Liver (tissue), 9 donors: Measurements from ENCODE around the gene CLIC1. TPM values are rescaled to one million over a fixed set of nuclear protein-coding genes. Genes with fewer than 3 reads are reported as not detected.

ENCODE experiments used
- DNase-seq: peaks from one replicate; pipeline ENCODE4 v3.0.0-alpha.2; 2017; ENCODE audit warnings: low spot score
- H3K27ac ChIP-seq, 2 donors: one replicate each; pipeline ENCODE4 v1.7.0; 2013; ENCODE audit warnings: inconsistent platforms in 2 of 2, low read length in 2 of 2, control low read depth in 1 of 2, low read depth in 1 of 2, mild to moderate bottlenecking in 1 of 2
- H3K27me3 ChIP-seq, 4 donors: one replicate each; pipeline versions ENCODE4 v1.6.1 to v1.7.0; 2013; ENCODE audit warnings: low read length in 3 of 4, inconsistent platforms in 1 of 4, mild to moderate bottlenecking in 1 of 4, moderate library complexity in 1 of 4; ENCODE audit not compliant: control insufficient read depth in 4 of 4, insufficient read depth in 4 of 4
- H3K36me3 ChIP-seq, 4 donors: one replicate each; pipeline versions ENCODE4 v1.6.1 to v1.7.0; 2013; ENCODE audit warnings: low read length in 3 of 4, mild to moderate bottlenecking in 3 of 4, low read depth in 1 of 4, moderate library complexity in 1 of 4; ENCODE audit not compliant: control insufficient read depth in 4 of 4, insufficient read depth in 3 of 4
- H3K4me1 ChIP-seq, 4 donors: one replicate each; pipeline versions ENCODE4 v1.6.1 to v1.7.0; 2013; ENCODE audit warnings: low read length in 3 of 4, mild to moderate bottlenecking in 3 of 4, moderate library complexity in 1 of 4; ENCODE audit not compliant: control insufficient read depth in 4 of 4, insufficient read depth in 4 of 4
- H3K4me3 ChIP-seq, 3 donors: one replicate each; pipeline versions ENCODE4 v1.6.1 to v1.7.0; 2013; ENCODE audit warnings: low read length in 3 of 3, control low read depth in 1 of 3, low read depth in 1 of 3, mild to moderate bottlenecking in 1 of 3
- H3K9ac ChIP-seq, 2 donors: one replicate each; pipeline ENCODE4 v1.7.0; 2013; ENCODE audit warnings: low read length in 2 of 2, mild to moderate bottlenecking in 2 of 2, moderate library complexity in 2 of 2, control low read depth in 1 of 2, low read depth in 1 of 2
- H3K9me3 ChIP-seq, 4 donors: one replicate each; pipeline versions ENCODE4 v1.6.1 to v1.7.0; 2013; ENCODE audit warnings: low read length in 3 of 4; ENCODE audit not compliant: control insufficient read depth in 4 of 4
- EGR1 ChIP-seq, 2 donors: IDR thresholded peaks; 2 replicates each; pipeline ENCODE4 v1.6.1; 2016 to 2018; ENCODE audit warnings: antibody characterized with exemption in 2 of 2, low read depth in 2 of 2
- FOXA1 ChIP-seq: IDR thresholded peaks from 2 replicates; pipeline ENCODE4 v1.6.1; 2016; ENCODE audit warnings: antibody characterized with exemption
- FOXA2 ChIP-seq: IDR thresholded peaks from 2 replicates; pipeline ENCODE4 v1.6.1; 2016; ENCODE audit warnings: antibody characterized with exemption
- GABPA ChIP-seq, 2 donors: IDR thresholded peaks in 1 of 2; conservative IDR thresholded peaks in 1 of 2; 2 replicates each; pipeline ENCODE4 v1.6.1; 2016; ENCODE audit warnings: antibody characterized with exemption in 2 of 2, mild to moderate bottlenecking in 1 of 2, moderate library complexity in 1 of 2
- HNF4A ChIP-seq, 2 donors: conservative IDR thresholded peaks; 2 replicates each; pipeline ENCODE4 v1.6.1; 2016; ENCODE audit warnings: antibody characterized with exemption in 2 of 2, mild to moderate bottlenecking in 2 of 2
- HNF4G ChIP-seq: IDR thresholded peaks from 2 replicates; pipeline ENCODE4 v1.6.1; 2016; ENCODE audit warnings: antibody characterized with exemption
- JUND ChIP-seq, 2 donors: IDR thresholded peaks; 2 replicates each; pipeline ENCODE4 v1.6.1; 2016; ENCODE audit warnings: antibody characterized with exemption in 2 of 2
- NR2F2 ChIP-seq: IDR thresholded peaks from 2 replicates; pipeline ENCODE4 v1.6.1; 2016; ENCODE audit warnings: antibody characterized with exemption
- RAD21 ChIP-seq, 2 donors: IDR thresholded peaks; 2 replicates each; pipeline ENCODE4 v1.6.1; 2016; ENCODE audit warnings: antibody characterized with exemption in 2 of 2, mild to moderate bottlenecking in 2 of 2
- RXRA ChIP-seq, 2 donors: IDR thresholded peaks; 2 replicates each; pipeline ENCODE4 v1.6.1; 2017 to 2018; ENCODE audit warnings: antibody characterized with exemption in 2 of 2, mild to moderate bottlenecking in 1 of 2
- SP1 ChIP-seq: IDR thresholded peaks from 2 replicates; pipeline ENCODE4 v1.6.1; 2018; ENCODE audit warnings: antibody characterized with exemption, mild to moderate bottlenecking
- TAF1 ChIP-seq: conservative IDR thresholded peaks from 2 replicates; pipeline ENCODE4 v1.6.1; 2016; ENCODE audit warnings: antibody characterized with exemption, mild to moderate bottlenecking
- YY1 ChIP-seq: IDR thresholded peaks from 2 replicates; pipeline ENCODE4 v1.6.1; 2016; ENCODE audit warnings: antibody characterized with exemption, mild to moderate bottlenecking
- WGBS: extraction: QIAGEN DNeasy Blood & Tissue Kit; methylation state at CpG from one replicate; pipeline ENCODE4 v1.1.7; 2013; 5-methylcytosine and 5-hydroxymethylcytosine counted together
- polyA plus RNA-seq, 2 donors: library from polyadenylated mRNA; stranded (reverse) in 1 of 2; unstranded in 1 of 2; fragments of 200-250 nt in 1 of 2; fragments of >200 nt in 1 of 2; fragmentation: Nextera tagmentation in 1 of 2; extraction: Ambion mirVana in 1 of 2; gene quantifications; one replicate each; pipeline versions ENCODE4 v1.2.1 to v1.2.3, GENCODE V29; 2013 to 2015
- total RNA-seq, 2 donors: library from RNA; depleted of rRNA; stranded (reverse); fragments of >200 nt; gene quantifications; one replicate each; pipeline ENCODE4 v1.2.3, GENCODE V29; 2014
- TF ChIP-seq, protein P1 (sequence below): fragments of 150-350 bp; IDR thresholded peaks from 2 replicates; pipeline ENCODE4 v1.5.1; 2017; ENCODE audit warnings: improper control_type of control experiment, low read depth, low read length; ENCODE audit not compliant: missing input control
- TF ChIP-seq, protein P2 (sequence below): IDR thresholded peaks from 2 replicates; pipeline ENCODE4 v1.6.1; 2016; ENCODE audit warnings: antibody characterized with exemption
- TF ChIP-seq, protein P3 (sequence below): IDR thresholded peaks from 2 replicates; pipeline ENCODE4 v1.6.1; 2016; ENCODE audit warnings: antibody characterized with exemption
- TF ChIP-seq, protein P4 (sequence below): IDR thresholded peaks from 2 replicates; pipeline ENCODE4 v1.6.1; 2016; ENCODE audit warnings: antibody characterized with exemption, mild to moderate bottlenecking
- TF ChIP-seq, protein P5 (sequence below): IDR thresholded peaks from 2 replicates; pipeline ENCODE4 v1.6.1; 2016; ENCODE audit warnings: antibody characterized with exemption
- donor health status: healthy.
- donor health status: healthy.
- donor health status: healthy.
- donor health status: healthy.
- donor health status: healthy.

CLIC1 gene
- total and polyA plus RNA-seq, 4 donors = 56.5 to 124 (median 64.5) TPM

DNA sequence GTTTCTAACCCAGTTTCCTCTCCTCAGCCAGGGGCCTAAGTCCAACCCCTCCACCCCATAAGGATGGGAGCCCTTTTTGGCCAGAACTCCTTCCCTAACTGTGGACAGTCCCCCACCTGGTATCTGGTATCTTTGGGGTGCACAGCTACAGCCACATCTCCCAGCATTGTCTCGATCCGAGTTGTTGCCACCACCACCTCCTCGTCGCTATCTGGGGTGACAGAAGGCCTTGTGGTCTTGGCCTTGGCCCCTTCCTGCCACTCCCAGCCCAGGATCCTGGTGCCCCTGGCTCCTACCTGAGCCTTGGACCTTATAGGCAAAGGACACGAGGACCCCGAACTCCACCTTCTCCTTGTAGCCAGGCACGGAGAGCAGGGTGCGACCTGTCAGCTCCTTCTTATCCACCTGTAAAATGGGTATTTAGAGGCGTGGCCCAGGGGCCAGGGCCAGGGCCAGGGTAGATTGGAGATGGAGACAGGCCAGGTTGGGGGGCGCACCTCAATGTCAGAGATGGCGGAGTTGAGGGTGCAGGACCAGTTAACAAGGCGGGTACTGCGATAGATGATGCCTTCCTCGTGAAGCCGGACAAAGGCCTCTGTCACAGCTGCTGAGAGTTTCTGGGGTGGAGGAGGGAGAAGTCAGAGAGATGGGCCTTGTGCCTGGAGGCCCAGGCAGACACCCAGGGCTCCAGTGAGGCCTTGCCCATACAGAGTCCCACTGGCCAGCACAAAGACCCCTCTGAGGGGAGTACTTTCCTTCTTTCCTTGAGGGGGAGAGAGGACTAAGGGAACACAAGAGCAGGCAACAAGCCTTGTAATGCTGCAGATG, 48.0 kb upstream of the CLIC1 start (continued):
- TF ChIP-seq, protein P1, sequence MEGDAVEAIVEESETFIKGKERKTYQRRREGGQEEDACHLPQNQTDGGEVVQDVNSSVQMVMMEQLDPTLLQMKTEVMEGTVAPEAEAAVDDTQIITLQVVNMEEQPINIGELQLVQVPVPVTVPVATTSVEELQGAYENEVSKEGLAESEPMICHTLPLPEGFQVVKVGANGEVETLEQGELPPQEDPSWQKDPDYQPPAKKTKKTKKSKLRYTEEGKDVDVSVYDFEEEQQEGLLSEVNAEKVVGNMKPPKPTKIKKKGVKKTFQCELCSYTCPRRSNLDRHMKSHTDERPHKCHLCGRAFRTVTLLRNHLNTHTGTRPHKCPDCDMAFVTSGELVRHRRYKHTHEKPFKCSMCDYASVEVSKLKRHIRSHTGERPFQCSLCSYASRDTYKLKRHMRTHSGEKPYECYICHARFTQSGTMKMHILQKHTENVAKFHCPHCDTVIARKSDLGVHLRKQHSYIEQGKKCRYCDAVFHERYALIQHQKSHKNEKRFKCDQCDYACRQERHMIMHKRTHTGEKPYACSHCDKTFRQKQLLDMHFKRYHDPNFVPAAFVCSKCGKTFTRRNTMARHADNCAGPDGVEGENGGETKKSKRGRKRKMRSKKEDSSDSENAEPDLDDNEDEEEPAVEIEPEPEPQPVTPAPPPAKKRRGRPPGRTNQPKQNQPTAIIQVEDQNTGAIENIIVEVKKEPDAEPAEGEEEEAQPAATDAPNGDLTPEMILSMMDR = no peak
- no peak for TF ChIP-seq HNF4G
- no peak for TF ChIP-seq RAD21 (IDR thresholded peaks at IDR 0.05)
- TF ChIP-seq NR2F2 = no peak
- no peak for TF ChIP-seq JUND (IDR thresholded peaks at IDR 0.05)
- TF ChIP-seq TAF1 = no peak
- TF ChIP-seq, protein P2, sequence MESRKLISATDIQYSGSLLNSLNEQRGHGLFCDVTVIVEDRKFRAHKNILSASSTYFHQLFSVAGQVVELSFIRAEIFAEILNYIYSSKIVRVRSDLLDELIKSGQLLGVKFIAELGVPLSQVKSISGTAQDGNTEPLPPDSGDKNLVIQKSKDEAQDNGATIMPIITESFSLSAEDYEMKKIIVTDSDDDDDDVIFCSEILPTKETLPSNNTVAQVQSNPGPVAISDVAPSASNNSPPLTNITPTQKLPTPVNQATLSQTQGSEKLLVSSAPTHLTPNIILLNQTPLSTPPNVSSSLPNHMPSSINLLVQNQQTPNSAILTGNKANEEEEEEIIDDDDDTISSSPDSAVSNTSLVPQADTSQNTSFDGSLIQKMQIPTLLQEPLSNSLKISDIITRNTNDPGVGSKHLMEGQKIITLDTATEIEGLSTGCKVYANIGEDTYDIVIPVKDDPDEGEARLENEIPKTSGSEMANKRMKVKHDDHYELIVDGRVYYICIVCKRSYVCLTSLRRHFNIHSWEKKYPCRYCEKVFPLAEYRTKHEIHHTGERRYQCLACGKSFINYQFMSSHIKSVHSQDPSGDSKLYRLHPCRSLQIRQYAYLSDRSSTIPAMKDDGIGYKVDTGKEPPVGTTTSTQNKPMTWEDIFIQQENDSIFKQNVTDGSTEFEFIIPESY = no peak

DNA sequence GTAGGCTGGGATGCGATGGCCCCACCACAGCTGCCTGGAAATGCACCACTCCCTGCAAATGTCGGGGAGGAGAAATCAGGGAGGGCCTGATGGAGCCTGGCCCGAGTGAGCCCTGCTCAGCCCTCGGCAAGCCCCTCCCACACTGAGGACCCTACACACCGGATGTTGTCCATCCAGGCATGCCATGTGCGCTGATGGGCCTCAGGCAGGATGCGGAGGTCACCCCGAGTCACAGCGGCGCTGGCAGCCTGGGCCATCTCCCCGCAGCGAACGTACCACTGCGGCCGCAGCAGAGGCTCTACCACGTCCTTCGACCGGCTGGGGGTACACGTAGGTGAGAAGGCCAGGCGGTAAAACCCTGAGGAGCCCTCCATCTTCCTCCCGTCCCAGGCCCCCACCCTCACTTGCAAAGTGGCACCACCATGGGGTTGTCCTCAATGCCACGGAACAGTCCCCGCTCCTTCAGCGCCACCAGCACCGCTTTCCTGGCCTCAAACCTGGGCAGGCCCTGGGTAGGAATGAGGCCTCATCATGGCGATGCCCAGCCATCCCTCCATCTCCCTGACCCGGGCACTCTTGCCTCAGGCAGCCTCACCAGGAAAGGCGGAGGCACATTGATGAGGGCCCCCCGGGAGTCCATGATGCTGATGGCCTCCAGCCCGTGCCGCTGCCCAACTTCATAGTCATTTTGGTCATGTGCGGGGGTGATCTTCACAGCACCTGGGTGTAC, 46.0 kb upstream of the CLIC1 start:
- H3K9ac ChIP-seq = no peak overlapping the region
- H3K27me3 ChIP-seq = no peaks in the 10 kb centered on the region
- peaks cover 14 to 53% (median 17%) of the 10 kb centered on the region in 4 donors for H3K36me3 ChIP-seq
- 92% methylated on average over 32 of the region's 32 CpGs for WGBS
- H3K27ac ChIP-seq = no peak overlapping the region
- no peak for DNase-seq
- no peaks in the 10 kb centered on the region for H3K9me3 ChIP-seq
- H3K4me1 ChIP-seq = peaks cover 0 to 15% (median 9%) of the 10 kb centered on the region in 4 donors
- no peak for TF ChIP-seq HNF4A (conservative IDR thresholded peaks at IDR 0.05)
- no peak for TF ChIP-seq FOXA2
- TF ChIP-seq NR2F2 = no peak
- no peak for TF ChIP-seq GABPA (IDR thresholded peaks at IDR 0.05 in 1 of 2, conservative IDR thresholded peaks at IDR 0.05 in 1 of 2)
- TF ChIP-seq, protein P1 = no peak
- TF ChIP-seq, protein P3, sequence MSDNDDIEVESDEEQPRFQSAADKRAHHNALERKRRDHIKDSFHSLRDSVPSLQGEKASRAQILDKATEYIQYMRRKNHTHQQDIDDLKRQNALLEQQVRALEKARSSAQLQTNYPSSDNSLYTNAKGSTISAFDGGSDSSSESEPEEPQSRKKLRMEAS = no peak
- TF ChIP-seq SP1 = no peak
- no peak for TF ChIP-seq EGR1 (IDR thresholded peaks at IDR 0.05; ENCODE audit: low read depth in 2 of 2)
- TF ChIP-seq, protein P4, sequence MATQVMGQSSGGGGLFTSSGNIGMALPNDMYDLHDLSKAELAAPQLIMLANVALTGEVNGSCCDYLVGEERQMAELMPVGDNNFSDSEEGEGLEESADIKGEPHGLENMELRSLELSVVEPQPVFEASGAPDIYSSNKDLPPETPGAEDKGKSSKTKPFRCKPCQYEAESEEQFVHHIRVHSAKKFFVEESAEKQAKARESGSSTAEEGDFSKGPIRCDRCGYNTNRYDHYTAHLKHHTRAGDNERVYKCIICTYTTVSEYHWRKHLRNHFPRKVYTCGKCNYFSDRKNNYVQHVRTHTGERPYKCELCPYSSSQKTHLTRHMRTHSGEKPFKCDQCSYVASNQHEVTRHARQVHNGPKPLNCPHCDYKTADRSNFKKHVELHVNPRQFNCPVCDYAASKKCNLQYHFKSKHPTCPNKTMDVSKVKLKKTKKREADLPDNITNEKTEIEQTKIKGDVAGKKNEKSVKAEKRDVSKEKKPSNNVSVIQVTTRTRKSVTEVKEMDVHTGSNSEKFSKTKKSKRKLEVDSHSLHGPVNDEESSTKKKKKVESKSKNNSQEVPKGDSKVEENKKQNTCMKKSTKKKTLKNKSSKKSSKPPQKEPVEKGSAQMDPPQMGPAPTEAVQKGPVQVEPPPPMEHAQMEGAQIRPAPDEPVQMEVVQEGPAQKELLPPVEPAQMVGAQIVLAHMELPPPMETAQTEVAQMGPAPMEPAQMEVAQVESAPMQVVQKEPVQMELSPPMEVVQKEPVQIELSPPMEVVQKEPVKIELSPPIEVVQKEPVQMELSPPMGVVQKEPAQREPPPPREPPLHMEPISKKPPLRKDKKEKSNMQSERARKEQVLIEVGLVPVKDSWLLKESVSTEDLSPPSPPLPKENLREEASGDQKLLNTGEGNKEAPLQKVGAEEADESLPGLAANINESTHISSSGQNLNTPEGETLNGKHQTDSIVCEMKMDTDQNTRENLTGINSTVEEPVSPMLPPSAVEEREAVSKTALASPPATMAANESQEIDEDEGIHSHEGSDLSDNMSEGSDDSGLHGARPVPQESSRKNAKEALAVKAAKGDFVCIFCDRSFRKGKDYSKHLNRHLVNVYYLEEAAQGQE = no peak
- no peak for TF ChIP-seq HNF4G
- TF ChIP-seq FOXA1 = no peak
- TF ChIP-seq JUND (IDR thresholded peaks at IDR 0.05) = no peak
- TF ChIP-seq, protein P2 = no peak
- TF ChIP-seq, protein P5, sequence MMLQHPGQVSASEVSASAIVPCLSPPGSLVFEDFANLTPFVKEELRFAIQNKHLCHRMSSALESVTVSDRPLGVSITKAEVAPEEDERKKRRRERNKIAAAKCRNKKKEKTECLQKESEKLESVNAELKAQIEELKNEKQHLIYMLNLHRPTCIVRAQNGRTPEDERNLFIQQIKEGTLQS = no peak
- TF ChIP-seq YY1 = no peak
- TF ChIP-seq TAF1 = no peak
- no peak for TF ChIP-seq RAD21 (IDR thresholded peaks at IDR 0.05)
- no peak for TF ChIP-seq RXRA (IDR thresholded peaks at IDR 0.05)
- H3K4me3 ChIP-seq = no peak overlapping the region
